MM.1S (cell line): ENCODE results near the gene SMOC2.

Experiments
- DNase-seq: peaks from one replicate; pipeline ENCODE4 v3.0.0-alpha.2; 2015
- H2AFZ ChIP-seq: fragments of 300-600 bp; sonication (generic); 2 replicates; pipeline ENCODE4 v1.6.0; 2016; ENCODE audit warnings: antibody characterized with exemption, low read length
- H3F3A ChIP-seq: fragments of 300-600 bp; sonication (generic); 2 replicates; pipeline ENCODE4 v1.6.1; 2016; ENCODE audit warnings: mild to moderate bottlenecking, antibody characterized with exemption, low read length, moderate library complexity, mixed read lengths; ENCODE audit not compliant: insufficient read depth
- H3K27ac ChIP-seq: fragments of 300-600 bp; sonication (generic); 2 replicates; pipeline ENCODE4 v1.5.1; 2016; ENCODE audit warnings: mild to moderate bottlenecking, low read length
- H3K27me3 ChIP-seq: fragments of 300-600 bp; sonication (generic); replicated peaks from 2 replicates; pipeline ENCODE4 v1.6.0; 2016; ENCODE audit warnings: low read length; ENCODE audit not compliant: insufficient read depth
- H3K36me3 ChIP-seq: fragments of 300-600 bp; sonication (generic); replicated peaks from 2 replicates; pipeline ENCODE4 v1.6.1; 2016; ENCODE audit warnings: mild to moderate bottlenecking, low read length, mixed read lengths; ENCODE audit not compliant: insufficient read depth
- H3K4me1 ChIP-seq: fragments of 300-600 bp; sonication (generic); 2 replicates; pipeline ENCODE4 v1.6.1; 2016; ENCODE audit warnings: low read length, mixed read lengths
- H3K4me2 ChIP-seq: fragments of 300-600 bp; sonication (generic); 2 replicates; pipeline ENCODE4 v1.6.0; 2016; ENCODE audit warnings: low read depth, low read length
- H3K4me3 ChIP-seq: fragments of 300-600 bp; sonication (generic); 2 replicates; pipeline ENCODE4 v1.5.1; 2016; ENCODE audit warnings: low read length, mixed read lengths
- H3K79me2 ChIP-seq: fragments of 300-600 bp; sonication (generic); 2 replicates; pipeline ENCODE4 v1.6.1; 2016; ENCODE audit warnings: mixed run types, low read length, mixed read lengths
- H3K9ac ChIP-seq: fragments of 300-600 bp; sonication (generic); 2 replicates; pipeline ENCODE4 v1.6.1; 2016; ENCODE audit warnings: low read length, mixed read lengths
- H3K9me2 ChIP-seq: fragments of 300-600 bp; sonication (generic); replicated peaks from 2 replicates; pipeline ENCODE4 v1.6.1; 2016; ENCODE audit warnings: mild to moderate bottlenecking, low read length, mixed read lengths; ENCODE audit not compliant: insufficient read depth
- H3K9me3 ChIP-seq: fragments of 300-600 bp; sonication (generic); replicated peaks from 2 replicates; pipeline ENCODE4 v1.6.1; 2016; ENCODE audit warnings: mild to moderate bottlenecking, low read length, mixed read lengths; ENCODE audit not compliant: insufficient read depth
- H4K20me1 ChIP-seq: fragments of 300-600 bp; sonication (generic); 2 replicates; pipeline ENCODE4 v1.6.1; 2016; ENCODE audit warnings: mild to moderate bottlenecking, low read length, moderate library complexity, mixed read lengths; ENCODE audit not compliant: insufficient read depth
- EZH2 ChIP-seq: fragments of 300-600 bp; sonication (generic); optimal IDR thresholded peaks from 2 replicates; pipeline ENCODE3; 2017; ENCODE audit warnings: low read depth, mild to moderate bottlenecking, antibody characterized with exemption, low read length, mixed read lengths
- EZH2phosphoT487 ChIP-seq: fragments of 300-600 bp; sonication (generic); IDR thresholded peaks from 2 replicates; pipeline ENCODE4 v1.6.1; 2018; ENCODE audit warnings: antibody characterized with exemption, low read length
- TF ChIP-seq, protein P1 (sequence below): fragments of 300-600 bp; sonication (generic); IDR thresholded peaks from 2 replicates; pipeline ENCODE4 v1.5.1; 2016; ENCODE audit warnings: antibody characterized with exemption, low read length, mixed read lengths

The SMOC2 gene

DNA sequence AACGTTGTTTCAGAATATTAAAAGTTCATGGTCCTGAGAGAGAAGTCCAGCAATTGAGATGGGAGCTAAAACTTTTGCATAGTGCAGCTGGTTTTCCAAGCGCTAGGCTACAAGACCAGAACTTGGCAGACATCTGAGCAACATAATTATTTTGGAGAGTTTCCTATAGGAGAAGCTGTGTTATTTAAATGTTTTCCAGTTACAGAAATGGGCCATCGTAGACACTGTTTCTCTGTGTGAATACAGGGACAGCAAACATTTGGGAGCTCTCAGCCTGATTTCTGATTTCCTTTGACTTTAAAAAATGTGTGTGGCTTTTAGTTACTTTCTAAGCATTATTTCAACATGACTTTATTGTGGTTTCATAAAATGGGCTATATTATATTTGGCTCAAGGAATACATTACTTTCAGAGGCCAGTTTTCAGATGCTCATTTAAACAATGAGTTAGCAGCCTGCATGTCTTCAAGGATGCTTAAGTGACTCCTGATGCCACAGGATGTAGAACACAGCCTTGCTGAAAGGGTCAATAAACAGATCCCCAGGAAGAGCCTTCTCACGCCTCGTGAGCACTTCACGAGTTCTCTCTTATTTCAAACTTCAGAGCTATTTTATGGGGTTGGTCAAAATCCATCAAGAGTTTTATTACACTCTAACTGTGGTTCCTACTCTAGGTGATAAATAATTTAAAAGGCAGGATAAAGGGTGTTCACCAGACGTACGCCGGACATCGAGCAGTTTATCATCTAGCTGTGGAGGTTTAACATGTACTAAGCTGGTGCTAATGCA is 193.8 kb downstream of the SMOC2 start:
- no peaks in the 10 kb centered on the region for H3K4me1 ChIP-seq
- no peak overlapping the region for H3K4me3 ChIP-seq
- H3K27ac ChIP-seq, result no peak overlapping the region
- H3K27me3 ChIP-seq, result no peaks in the 10 kb centered on the region
- TF ChIP-seq EZH2phosphoT487, result no peak
- TF ChIP-seq, protein P1, sequence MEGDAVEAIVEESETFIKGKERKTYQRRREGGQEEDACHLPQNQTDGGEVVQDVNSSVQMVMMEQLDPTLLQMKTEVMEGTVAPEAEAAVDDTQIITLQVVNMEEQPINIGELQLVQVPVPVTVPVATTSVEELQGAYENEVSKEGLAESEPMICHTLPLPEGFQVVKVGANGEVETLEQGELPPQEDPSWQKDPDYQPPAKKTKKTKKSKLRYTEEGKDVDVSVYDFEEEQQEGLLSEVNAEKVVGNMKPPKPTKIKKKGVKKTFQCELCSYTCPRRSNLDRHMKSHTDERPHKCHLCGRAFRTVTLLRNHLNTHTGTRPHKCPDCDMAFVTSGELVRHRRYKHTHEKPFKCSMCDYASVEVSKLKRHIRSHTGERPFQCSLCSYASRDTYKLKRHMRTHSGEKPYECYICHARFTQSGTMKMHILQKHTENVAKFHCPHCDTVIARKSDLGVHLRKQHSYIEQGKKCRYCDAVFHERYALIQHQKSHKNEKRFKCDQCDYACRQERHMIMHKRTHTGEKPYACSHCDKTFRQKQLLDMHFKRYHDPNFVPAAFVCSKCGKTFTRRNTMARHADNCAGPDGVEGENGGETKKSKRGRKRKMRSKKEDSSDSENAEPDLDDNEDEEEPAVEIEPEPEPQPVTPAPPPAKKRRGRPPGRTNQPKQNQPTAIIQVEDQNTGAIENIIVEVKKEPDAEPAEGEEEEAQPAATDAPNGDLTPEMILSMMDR, result no peak
- no peak for TF ChIP-seq EZH2
- H3K9me3 ChIP-seq, result no peaks in the 10 kb centered on the region
- DNase-seq, result no peak
- no peak overlapping the region for H3K4me2 ChIP-seq
- no peaks in the 10 kb centered on the region for H3K9me2 ChIP-seq
- no peaks in the 10 kb centered on the region for H4K20me1 ChIP-seq
- H3K36me3 ChIP-seq, result no peaks in the 10 kb centered on the region
- H2AFZ ChIP-seq, result no peak overlapping the region
- H3K9ac ChIP-seq, result no peak overlapping the region
- H3F3A ChIP-seq, result no peaks in the 10 kb centered on the region
- no peaks in the 10 kb centered on the region for H3K79me2 ChIP-seq

DNA sequence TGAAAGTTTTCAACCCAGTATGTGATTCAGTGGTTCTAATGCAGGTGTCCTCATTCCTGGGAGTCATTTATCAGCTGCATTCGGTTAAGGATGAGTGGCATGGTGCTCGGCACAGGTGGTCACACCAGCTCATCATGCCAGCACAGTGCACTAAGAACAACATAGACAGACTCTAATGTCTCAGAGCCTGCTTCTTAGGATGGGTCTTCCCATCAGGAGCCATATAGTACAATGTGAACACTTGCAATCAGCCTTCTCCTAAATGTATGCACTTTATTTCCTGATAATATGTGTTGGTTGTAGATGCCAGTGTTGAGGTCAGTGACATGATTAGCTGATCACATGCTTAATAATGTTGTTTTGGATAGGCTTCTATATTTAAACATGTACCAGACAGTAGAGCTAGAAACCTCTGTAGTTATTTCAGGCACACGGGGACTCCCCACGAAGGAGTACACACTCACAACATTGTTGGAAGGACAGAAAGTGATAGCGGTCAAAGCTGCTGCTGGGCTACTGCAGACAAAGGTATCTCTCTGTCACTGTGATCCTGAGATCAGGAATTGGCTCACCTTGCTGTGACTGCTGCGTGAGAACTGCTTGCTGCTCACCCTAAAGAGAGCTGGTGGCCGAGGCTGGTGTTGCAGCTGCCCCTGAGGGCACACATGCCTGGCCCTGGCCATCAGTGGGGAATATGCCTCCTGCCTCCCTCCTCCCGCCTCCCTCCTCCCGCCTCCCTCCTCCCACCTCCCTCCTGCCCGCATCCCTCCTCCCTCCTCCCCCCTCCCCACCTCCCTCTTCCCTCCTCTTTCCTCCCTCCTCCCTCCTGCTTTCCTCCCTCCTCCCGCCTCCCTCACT is 195.4 kb downstream of the SMOC2 start:
- H3K4me3 ChIP-seq, result no peak overlapping the region; the same call in 1 of the 2 replicates
- peak; percentile 66 for DNase-seq
- no peaks in the 10 kb centered on the region for H3K4me1 ChIP-seq
- peak overlapping the region; percentile 46; the same call in 1 of the 2 replicates for H3K27ac ChIP-seq
- no peaks in the 10 kb centered on the region for H3F3A ChIP-seq
- H3K9me2 ChIP-seq, result no peaks in the 10 kb centered on the region
- no peaks in the 10 kb centered on the region for H3K79me2 ChIP-seq
- no peaks in the 10 kb centered on the region for H4K20me1 ChIP-seq
- H3K4me2 ChIP-seq, result 0 out of 2 replicates have a peak overlapping the region, but pooled peaks have one; percentile 37
- H3K9ac ChIP-seq, result no peak overlapping the region
- H2AFZ ChIP-seq, result no peak overlapping the region
- no peaks in the 10 kb centered on the region for H3K27me3 ChIP-seq
- H3K9me3 ChIP-seq, result no peaks in the 10 kb centered on the region
- H3K36me3 ChIP-seq, result no peaks in the 10 kb centered on the region
- TF ChIP-seq EZH2phosphoT487 (no peak), EZH2 (no peak)
- TF ChIP-seq, protein P1, result no peak

DNA sequence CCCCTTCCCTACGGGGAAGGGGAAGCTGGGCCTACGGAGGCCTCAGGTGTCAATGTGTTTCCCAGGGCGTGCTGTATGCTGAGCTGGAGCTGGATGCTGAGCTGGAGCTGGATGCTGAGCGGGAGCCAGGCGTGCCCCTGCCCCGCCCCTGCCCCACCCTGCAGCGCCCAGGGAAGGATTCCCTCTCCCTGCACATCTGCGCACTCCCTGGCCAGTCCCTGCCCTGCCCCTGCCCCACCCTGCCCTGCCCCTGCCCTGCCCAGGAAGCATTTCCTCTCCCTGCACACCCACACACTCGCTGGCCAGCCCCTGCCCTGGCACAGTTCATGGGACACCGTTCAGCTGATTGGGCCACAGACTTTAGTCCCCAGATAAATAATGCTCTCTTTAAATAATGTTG is 196.8 kb downstream of the SMOC2 start:
- DNase-seq, result no peak
- H3K27ac ChIP-seq, result no peak overlapping the region

More for the DNA sequence above, 196.8 kb downstream of the SMOC2 start:
- Histone ChIP-seq H3K36me3 (no peaks in the 10 kb centered on the region), H3K79me2 (no peaks in the 10 kb centered on the region), H3K9me3 (no peaks in the 10 kb centered on the region), H3K4me1 (no peaks in the 10 kb centered on the region), H3F3A (no peaks in the 10 kb centered on the region), H3K4me3 (no peak overlapping the region), H2AFZ (no peak overlapping the region), H3K4me2 (no peak overlapping the region), H4K20me1 (no peaks in the 10 kb centered on the region), H3K9me2 (no peaks in the 10 kb centered on the region), H3K9ac (no peak overlapping the region), H3K27me3 (no peaks in the 10 kb centered on the region)
- TF ChIP-seq EZH2 (no peak), EZH2phosphoT487 (no peak)
- TF ChIP-seq, protein P1, result no peak
